ENCODE measurements around the gene CDK14.
"Not testable (repeated sequence)": the region's sequence is repeated elsewhere in the genome, so short reads cannot be mapped to it uniquely, and the experiment has no call there.

The CDK14 gene

DNA sequence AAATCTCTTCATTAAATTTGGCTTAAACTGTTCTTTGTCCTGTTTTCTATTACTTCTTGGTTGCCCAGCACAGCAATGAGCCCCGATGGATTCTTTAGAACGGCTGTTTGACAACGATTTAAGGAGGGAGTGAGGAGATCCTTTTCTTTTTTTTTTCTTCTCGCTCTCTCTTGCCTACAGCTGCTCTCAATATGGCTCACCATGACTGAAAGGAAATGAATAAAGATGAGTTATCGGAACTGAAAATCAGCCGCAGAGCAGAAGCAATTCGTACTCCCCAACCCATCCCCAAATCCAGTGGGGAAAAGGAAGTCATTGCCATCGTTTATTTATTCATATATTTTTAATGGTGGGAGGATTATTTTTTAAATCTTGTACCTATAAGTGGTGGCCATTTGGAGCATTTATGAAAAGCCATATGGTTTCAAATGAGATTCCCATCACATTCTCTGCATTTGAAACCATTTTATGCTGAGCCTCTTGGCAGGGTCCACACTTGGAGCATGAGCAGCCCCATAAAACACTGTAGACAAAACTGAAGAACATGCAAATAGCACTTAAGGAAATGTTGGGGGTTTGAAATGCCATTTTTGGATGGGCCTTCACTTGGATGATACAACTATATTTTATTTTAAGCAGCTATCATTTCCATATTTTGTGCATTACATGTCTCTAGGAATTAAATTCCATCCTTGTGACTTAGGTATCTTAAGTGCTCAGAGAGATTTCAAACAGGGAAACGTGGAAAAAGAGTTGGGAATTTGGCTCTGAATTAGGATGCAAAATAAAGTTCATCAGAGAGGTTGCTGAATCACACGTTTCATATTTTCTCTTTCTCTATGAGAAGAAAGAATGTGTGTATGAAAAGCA lies 560.4 kb downstream of the CDK14 start:
- no peaks in the 10 kb centered on the region for H3K9me3 ChIP-seq (ENCODE audit: control insufficient read depth, insufficient read depth, low read length)
- no peak for DNase-seq (ENCODE audit: low read depth, low spot score)
- H3K4me1 ChIP-seq (ENCODE audit: control insufficient read depth, insufficient read depth, low read length): no peaks in the 10 kb centered on the region
- H3K36me3 ChIP-seq (ENCODE audit: control insufficient read depth, insufficient read depth, low read length): no peaks in the 10 kb centered on the region
- no peaks in the 10 kb centered on the region for H3K27me3 ChIP-seq (ENCODE audit: control insufficient read depth, insufficient read depth, low read length)
- no peak overlapping the region for H3K4me3 ChIP-seq (ENCODE audit: low read length)
- H3K27ac ChIP-seq (ENCODE audit: low read length): no peak overlapping the region
- no CpG with 5 or more reads among the region's 10 CpGs for WGBS (ENCODE audit: insufficient coverage, insufficient read length)

GRCh38 chr7:91157579-91158320 lies 561.6 kb downstream of the CDK14 start:
- Histone ChIP-seq H3K9me3 (ENCODE audit: control insufficient read depth, insufficient read depth, low read length) (no peaks in the 10 kb centered on the region), H3K27ac (ENCODE audit: low read length) (no peak overlapping the region), H3K4me1 (ENCODE audit: control insufficient read depth, insufficient read depth, low read length) (no peaks in the 10 kb centered on the region), H3K4me3 (ENCODE audit: low read length) (no peak overlapping the region), H3K27me3 (ENCODE audit: control insufficient read depth, insufficient read depth, low read length) (no peaks in the 10 kb centered on the region), H3K36me3 (ENCODE audit: control insufficient read depth, insufficient read depth, low read length) (no peaks in the 10 kb centered on the region)
- no peak for DNase-seq (ENCODE audit: low read depth, low spot score)
- WGBS (ENCODE audit: insufficient coverage, insufficient read length): no CpG with 5 or more reads among the region's 6 CpGs

DNA sequence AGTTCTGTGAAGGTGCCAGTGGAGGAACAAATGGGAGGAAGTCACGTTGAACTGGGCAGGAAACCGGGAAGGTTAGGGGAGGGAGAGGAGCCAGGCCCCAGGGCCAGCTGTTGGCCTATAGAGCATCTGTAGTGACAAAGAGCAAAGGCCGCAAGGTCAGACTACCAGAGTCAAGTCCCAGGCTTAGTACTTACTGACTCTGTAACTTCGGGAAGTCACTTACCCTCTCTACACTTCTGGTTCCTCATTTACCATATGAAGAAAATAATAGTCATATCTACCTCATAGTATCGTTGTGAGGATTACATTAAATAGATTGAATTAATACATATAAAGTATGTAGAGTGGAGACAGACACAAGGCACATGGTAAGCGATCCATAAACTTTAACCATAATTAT lies 566.3 kb downstream of the CDK14 start:
- no peak for DNase-seq (ENCODE audit: low read depth, low spot score)

GRCh38 chr7:91164506-91164905 lies 568.4 kb downstream of the CDK14 start:
- WGBS (ENCODE audit: insufficient coverage, insufficient read length): no CpG with 5 or more reads among the region's 2 CpGs
- no peaks in the 10 kb centered on the region for H3K4me1 ChIP-seq (ENCODE audit: control insufficient read depth, insufficient read depth, low read length)
- no peaks in the 10 kb centered on the region for H3K36me3 ChIP-seq (ENCODE audit: control insufficient read depth, insufficient read depth, low read length)
- H3K9me3 ChIP-seq (ENCODE audit: control insufficient read depth, insufficient read depth, low read length): no peaks in the 10 kb centered on the region
- no peak overlapping the region for H3K27ac ChIP-seq (ENCODE audit: low read length)
- no peak for DNase-seq (ENCODE audit: low read depth, low spot score)
- no peaks in the 10 kb centered on the region; the same call in 1 of the 2 replicates for H3K27me3 ChIP-seq (ENCODE audit: control insufficient read depth, insufficient read depth, low read length)
- no peak overlapping the region for H3K4me3 ChIP-seq (ENCODE audit: low read length)

More for the DNA sequence above, 566.3 kb downstream of the CDK14 start:
- Histone ChIP-seq H3K27me3 (ENCODE audit: control insufficient read depth, insufficient read depth, low read length) (no peaks in the 10 kb centered on the region), H3K36me3 (ENCODE audit: control insufficient read depth, insufficient read depth, low read length) (no peaks in the 10 kb centered on the region), H3K4me1 (ENCODE audit: control insufficient read depth, insufficient read depth, low read length) (no peaks in the 10 kb centered on the region), H3K9me3 (ENCODE audit: control insufficient read depth, insufficient read depth, low read length) (no peaks in the 10 kb centered on the region), H3K4me3 (ENCODE audit: low read length) (no peak overlapping the region), H3K27ac (ENCODE audit: low read length) (no peak overlapping the region)
- WGBS (ENCODE audit: insufficient coverage, insufficient read length): no CpG with 5 or more reads among the region's 6 CpGs

DNA sequence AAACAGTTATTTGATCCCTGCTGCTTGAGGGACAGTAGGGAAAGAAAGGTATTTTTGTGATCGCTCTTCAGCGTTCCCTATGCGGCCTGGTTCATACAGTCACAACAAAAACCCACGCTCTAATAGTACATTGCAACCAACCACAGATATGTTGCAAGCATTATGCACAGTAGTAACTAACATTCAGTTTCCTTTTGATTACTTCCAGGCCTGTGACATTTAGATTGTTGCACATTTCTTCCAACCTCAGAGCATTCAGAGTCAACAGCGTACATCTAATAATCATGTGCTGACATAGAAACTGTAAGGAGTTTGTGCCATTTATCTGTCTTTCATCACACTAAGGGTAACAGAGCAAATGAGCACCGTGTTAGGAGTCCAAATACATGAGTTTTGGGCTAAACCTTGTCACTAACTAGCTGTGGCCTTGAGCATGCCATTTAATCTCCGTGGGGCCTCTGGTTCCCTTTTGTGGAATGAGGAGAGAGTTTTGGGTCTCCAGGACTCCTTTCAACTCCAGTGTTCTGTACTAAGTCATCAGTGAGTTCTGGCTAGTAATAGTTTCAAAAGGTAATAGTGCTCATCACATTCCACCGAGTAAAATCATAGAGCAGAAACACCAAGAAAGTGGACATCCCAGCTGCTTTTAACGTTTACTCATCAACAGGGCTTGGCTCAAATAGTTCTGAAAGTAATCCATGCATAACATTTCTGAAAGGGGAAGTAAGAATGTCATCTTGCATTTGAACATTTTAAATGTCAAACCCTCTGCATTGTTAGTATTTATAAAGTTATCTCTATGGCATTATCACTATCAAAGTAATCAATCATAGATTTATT lies 569.1 kb downstream of the CDK14 start:
- no peak for DNase-seq (ENCODE audit: low read depth, low spot score)
- no peaks in the 10 kb centered on the region for H3K36me3 ChIP-seq (ENCODE audit: control insufficient read depth, insufficient read depth, low read length)
- no peaks in the 10 kb centered on the region; the same call in 1 of the 2 replicates for H3K27me3 ChIP-seq (ENCODE audit: control insufficient read depth, insufficient read depth, low read length)
- H3K4me3 ChIP-seq (ENCODE audit: low read length): no peak overlapping the region
- no CpG with 5 or more reads among the region's 9 CpGs for WGBS (ENCODE audit: insufficient coverage, insufficient read length)
- H3K4me1 ChIP-seq (ENCODE audit: control insufficient read depth, insufficient read depth, low read length): no peaks in the 10 kb centered on the region
- H3K27ac ChIP-seq (ENCODE audit: low read length): no peak overlapping the region
- H3K9me3 ChIP-seq (ENCODE audit: control insufficient read depth, insufficient read depth, low read length): no peaks in the 10 kb centered on the region

DNA sequence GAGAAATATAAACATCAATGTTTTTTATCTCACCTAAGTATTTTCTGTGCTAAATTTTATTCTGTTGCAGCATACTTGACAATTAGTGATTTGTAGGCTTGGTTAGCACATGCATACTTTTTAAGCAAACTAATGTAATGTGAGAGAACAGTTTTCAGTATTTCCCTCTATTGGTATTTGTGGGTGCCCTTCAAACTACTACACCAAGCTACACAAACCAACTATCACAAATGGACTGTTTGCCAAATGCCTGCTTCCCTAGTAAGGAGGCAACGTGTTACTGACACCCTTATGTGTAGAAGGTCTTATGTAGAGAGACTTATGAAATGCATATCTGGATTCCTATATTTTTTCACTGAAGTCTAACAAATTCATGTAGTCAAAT lies 569.7 kb downstream of the CDK14 start:
- H3K4me3 ChIP-seq (ENCODE audit: low read length): no peak overlapping the region
- H3K9me3 ChIP-seq (ENCODE audit: control insufficient read depth, insufficient read depth, low read length): no peaks in the 10 kb centered on the region
- no peaks in the 10 kb centered on the region for H3K36me3 ChIP-seq (ENCODE audit: control insufficient read depth, insufficient read depth, low read length)
- no peak overlapping the region for H3K27ac ChIP-seq (ENCODE audit: low read length)
- WGBS (ENCODE audit: insufficient coverage, insufficient read length): no CpG with 5 or more reads among the region's 1 CpG
- no peak for DNase-seq (ENCODE audit: low read depth, low spot score)
- no peaks in the 10 kb centered on the region; the same call in 1 of the 2 replicates for H3K27me3 ChIP-seq (ENCODE audit: control insufficient read depth, insufficient read depth, low read length)
- H3K4me1 ChIP-seq (ENCODE audit: control insufficient read depth, insufficient read depth, low read length): no peaks in the 10 kb centered on the region

- no CpG with 5 or more reads among the region's 11 CpGs for WGBS (ENCODE audit: insufficient coverage, insufficient read length)
- Histone ChIP-seq H3K9me3 (ENCODE audit: control insufficient read depth, insufficient read depth, low read length) (no peaks in the 10 kb centered on the region), H3K4me1 (ENCODE audit: control insufficient read depth, insufficient read depth, low read length) (no peaks in the 10 kb centered on the region), H3K27me3 (ENCODE audit: control insufficient read depth, insufficient read depth, low read length) (no peaks in the 10 kb centered on the region; the same call in 1 of the 2 replicates), H3K27ac (ENCODE audit: low read length) (no peak overlapping the region), H3K36me3 (ENCODE audit: control insufficient read depth, insufficient read depth, low read length) (no peaks in the 10 kb centered on the region), H3K4me3 (ENCODE audit: low read length) (no peak overlapping the region)
- DNase-seq (ENCODE audit: low read depth, low spot score): no peak
Observed at GRCh38 chr7:91168871-91169829, 573.0 kb downstream of the CDK14 start.

GRCh38 chr7:91169830-91170191 lies 573.7 kb downstream of the CDK14 start:
- H3K36me3 ChIP-seq (ENCODE audit: control insufficient read depth, insufficient read depth, low read length): no peaks in the 10 kb centered on the region
- no CpG with 5 or more reads among the region's 5 CpGs for WGBS (ENCODE audit: insufficient coverage, insufficient read length)
- H3K27me3 ChIP-seq (ENCODE audit: control insufficient read depth, insufficient read depth, low read length): no peaks in the 10 kb centered on the region; the same call in 1 of the 2 replicates
- no peak overlapping the region for H3K27ac ChIP-seq (ENCODE audit: low read length)
- no peak overlapping the region for H3K4me3 ChIP-seq (ENCODE audit: low read length)
- H3K4me1 ChIP-seq (ENCODE audit: control insufficient read depth, insufficient read depth, low read length): no peaks in the 10 kb centered on the region
- H3K9me3 ChIP-seq (ENCODE audit: control insufficient read depth, insufficient read depth, low read length): no peaks in the 10 kb centered on the region
- no peak for DNase-seq (ENCODE audit: low read depth, low spot score)

DNA sequence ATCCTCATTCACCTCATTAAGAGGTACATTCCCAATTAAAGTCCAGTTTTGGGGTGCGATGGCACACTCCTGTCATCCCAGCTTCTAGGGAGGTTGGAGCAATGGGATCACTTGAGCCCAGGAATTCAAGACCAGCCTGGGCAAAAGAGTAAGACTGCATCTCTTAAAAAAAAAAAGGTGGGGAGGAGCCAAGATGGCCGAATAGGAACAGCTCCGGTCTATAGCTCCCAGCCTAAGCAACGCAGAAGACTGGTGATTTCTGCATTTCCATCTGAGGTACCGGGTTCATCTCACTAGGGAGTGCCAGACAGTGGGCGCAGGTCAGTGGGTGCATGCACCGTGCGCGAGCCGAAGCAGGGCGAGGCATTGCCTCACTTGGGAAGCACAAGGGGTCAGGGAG lies 577.1 kb downstream of the CDK14 start:
- no CpG with 5 or more reads among the region's 11 CpGs for WGBS (ENCODE audit: insufficient coverage, insufficient read length)
- not testable (repeated sequence) for H3K4me3 ChIP-seq (ENCODE audit: low read length); DNase-seq (ENCODE audit: low read depth, low spot score); H3K36me3 ChIP-seq (ENCODE audit: control insufficient read depth, insufficient read depth, low read length); H3K27ac ChIP-seq (ENCODE audit: low read length); H3K9me3 ChIP-seq (ENCODE audit: control insufficient read depth, insufficient read depth, low read length); H3K4me1 ChIP-seq (ENCODE audit: control insufficient read depth, insufficient read depth, low read length); H3K27me3 ChIP-seq (ENCODE audit: control insufficient read depth, insufficient read depth, low read length)

Measured in iPS DF 6.9 (cell line).